Sigmoid colon (tissue), 7 donors: ENCODE results near the gene NOVA1. TPM values are rescaled to one million over a fixed set of nuclear protein-coding genes. Genes with fewer than 3 reads are reported as not detected.

Experiments used
- DNase-seq: peaks from one replicate; pipeline ENCODE4 v3.0.0-alpha.2; 2019
- H3K27ac ChIP-seq, 4 donors: fragments of 200-600 bp; sonication (generic); one replicate each; pipeline ENCODE4 v1.5.1; 2016 to 2019; ENCODE audit warnings: mild to moderate bottlenecking in 1 of 4
- H3K27me3 ChIP-seq, 3 donors: fragments of 200-600 bp; sonication (generic); one replicate each; pipeline ENCODE4 v1.5.1; 2019; ENCODE audit warnings: mild to moderate bottlenecking in 1 of 3
- H3K36me3 ChIP-seq, 4 donors: fragments of 200-600 bp; sonication (generic); one replicate each; pipeline ENCODE4 v1.5.1; 2016 to 2019
- H3K4me1 ChIP-seq, 4 donors: fragments of 200-600 bp; sonication (generic); one replicate each; pipeline ENCODE4 v1.5.1; 2017 to 2019
- H3K4me3 ChIP-seq, 4 donors: fragments of 200-600 bp; sonication (generic); one replicate each; pipeline ENCODE4 v1.5.1; 2017 to 2019; ENCODE audit warnings: mild to moderate bottlenecking in 2 of 4, moderate library complexity in 1 of 4
- H3K9me3 ChIP-seq, 4 donors: fragments of 200-600 bp in 3 of 4; sonication (generic) in 3 of 4; one replicate each; pipeline versions ENCODE4 v1.5.1 to v1.6.1; 2013 to 2019
- EP300 ChIP-seq, 4 donors: sonication (generic); formaldehyde crosslinking; IDR thresholded peaks; one replicate each; pipeline ENCODE4 v1.6.1; 2017; ENCODE audit warnings: antibody characterized with exemption in 4 of 4
- POLR2A ChIP-seq, 2 donors: fragments of 450-650 bp; IDR thresholded peaks; one replicate each; pipeline ENCODE4 v1.6.1; 2016; ENCODE audit warnings: antibody characterized with exemption in 2 of 2, mild to moderate bottlenecking in 2 of 2, moderate library complexity in 2 of 2
- POLR2AphosphoS5 ChIP-seq, 4 donors: sonication (generic); formaldehyde crosslinking; IDR thresholded peaks; one replicate each; pipeline ENCODE4 v1.6.1; 2017; ENCODE audit warnings: antibody characterized with exemption in 4 of 4
- WGBS, 2 donors: extraction: QIAGEN DNeasy Blood & Tissue Kit; methylation state at CpG; one replicate each; pipeline ENCODE4 v1.1.7; 2013; 5-methylcytosine and 5-hydroxymethylcytosine counted together
- intact Hi-C: fragments of 100-400 bp; cut with DNase I; formaldehyde crosslinking; loops from one replicate; pipeline ENCODE4 v1.15.1; 2023
- polyA plus RNA-seq, 3 donors: library from polyadenylated mRNA; stranded (reverse); fragments of 200-250 nt; gene quantifications; one replicate each; pipeline ENCODE4 v1.2.3, GENCODE V29; 2013
- total RNA-seq, 4 donors: library from RNA; depleted of rRNA; stranded (reverse); fragments of >200 nt; gene quantifications; one replicate each; pipeline ENCODE4 v1.1.0, GENCODE V29; 2016
- TF ChIP-seq, protein P1 (sequence below), 4 experiments: fragments of 450-650 bp in 3 of 4; fragments of 200-600 bp in 1 of 4; IDR thresholded peaks; one replicate each; pipeline ENCODE4 v1.5.1; 2016 to 2019; ENCODE audit warnings: antibody characterized with exemption in 4 of 4, mild to moderate bottlenecking in 3 of 4, moderate library complexity in 2 of 4
- donor health status: healthy with polysubstance abuse.
- donor health status: Bipolar disorder and iron deficiency.
- donor health status: healthy.

The NOVA1 gene
- total and polyA plus RNA-seq, 7 donors: 0.69 to 32.4 (median 8.7) TPM

DNA sequence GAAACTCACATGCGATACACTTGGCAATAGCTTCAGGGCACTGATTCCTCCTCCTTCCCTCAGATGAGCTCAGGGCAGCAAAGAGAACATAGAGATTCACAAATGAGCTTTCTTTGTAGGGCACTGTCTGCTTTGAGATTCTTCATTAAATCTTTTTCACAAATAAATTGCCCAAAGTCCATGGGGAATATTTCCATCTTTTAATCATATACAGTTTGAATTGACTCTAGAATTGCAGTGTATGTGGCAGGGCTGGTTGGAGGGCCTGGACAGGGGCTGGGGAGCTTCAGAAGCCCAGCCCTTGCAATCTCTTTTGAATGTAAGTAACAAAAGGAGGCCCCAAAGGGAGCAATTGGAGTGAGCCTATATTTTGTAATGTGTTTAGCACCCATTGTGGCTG lies 197.5 kb downstream of the NOVA1 start:
- no peak for DNase-seq
- H3K27ac ChIP-seq: no peak overlapping the region
- WGBS, 2 donors: 84 to 90% methylated on average over 1 of the region's 1 CpG

DNA sequence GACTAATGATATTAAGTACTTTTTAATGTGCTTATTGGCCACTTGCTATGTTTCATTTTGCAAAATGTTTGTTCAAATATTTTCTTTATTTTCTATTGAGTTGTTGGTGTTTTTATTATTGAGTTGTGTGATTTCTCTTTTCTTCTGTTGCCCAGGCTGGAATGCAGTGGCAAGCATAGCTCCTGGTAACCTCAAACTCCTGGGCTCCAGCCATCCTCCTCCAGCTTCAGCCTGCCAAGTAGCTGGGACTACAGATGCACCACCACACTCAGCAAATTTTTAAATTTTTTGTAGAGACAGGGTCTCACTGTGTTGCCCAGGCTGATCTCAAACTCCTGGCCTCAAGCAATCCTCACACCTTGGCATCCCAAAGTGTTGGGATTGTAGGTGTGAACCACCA lies 199.2 kb downstream of the NOVA1 start:
- Histone ChIP-seq H3K9me3 (no peaks in the 10 kb centered on the region), H3K4me3 (no peak overlapping the region), H3K27ac (no peak overlapping the region), H3K4me1 (peaks cover 0 to 24% (median 19%) of the 10 kb centered on the region in 4 donors), H3K36me3 (no peaks in the 10 kb centered on the region), H3K27me3 (no peaks in the 10 kb centered on the region)
- TF ChIP-seq POLR2A (IDR thresholded peaks at IDR 0.05) (no peak), POLR2AphosphoS5 (IDR thresholded peaks at IDR 0.05) (no peak), EP300 (IDR thresholded peaks at IDR 0.05) (no peak)
- TF ChIP-seq, protein P1, sequence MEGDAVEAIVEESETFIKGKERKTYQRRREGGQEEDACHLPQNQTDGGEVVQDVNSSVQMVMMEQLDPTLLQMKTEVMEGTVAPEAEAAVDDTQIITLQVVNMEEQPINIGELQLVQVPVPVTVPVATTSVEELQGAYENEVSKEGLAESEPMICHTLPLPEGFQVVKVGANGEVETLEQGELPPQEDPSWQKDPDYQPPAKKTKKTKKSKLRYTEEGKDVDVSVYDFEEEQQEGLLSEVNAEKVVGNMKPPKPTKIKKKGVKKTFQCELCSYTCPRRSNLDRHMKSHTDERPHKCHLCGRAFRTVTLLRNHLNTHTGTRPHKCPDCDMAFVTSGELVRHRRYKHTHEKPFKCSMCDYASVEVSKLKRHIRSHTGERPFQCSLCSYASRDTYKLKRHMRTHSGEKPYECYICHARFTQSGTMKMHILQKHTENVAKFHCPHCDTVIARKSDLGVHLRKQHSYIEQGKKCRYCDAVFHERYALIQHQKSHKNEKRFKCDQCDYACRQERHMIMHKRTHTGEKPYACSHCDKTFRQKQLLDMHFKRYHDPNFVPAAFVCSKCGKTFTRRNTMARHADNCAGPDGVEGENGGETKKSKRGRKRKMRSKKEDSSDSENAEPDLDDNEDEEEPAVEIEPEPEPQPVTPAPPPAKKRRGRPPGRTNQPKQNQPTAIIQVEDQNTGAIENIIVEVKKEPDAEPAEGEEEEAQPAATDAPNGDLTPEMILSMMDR (IDR thresholded peaks at IDR 0.05): no peak
- no peak for DNase-seq
- intact Hi-C loops: no loop called here

More for the DNA sequence above, 197.5 kb downstream of the NOVA1 start:
- Histone ChIP-seq H3K4me3 (no peak overlapping the region), H3K27me3 (no peaks in the 10 kb centered on the region), H3K36me3 (no peaks in the 10 kb centered on the region), H3K4me1 (peaks cover 0 to 8% (median 5%) of the 10 kb centered on the region in 4 donors), H3K9me3 (no peaks in the 10 kb centered on the region)
- intact Hi-C loops: no loop called here
- TF ChIP-seq POLR2A (IDR thresholded peaks at IDR 0.05) (no peak), EP300 (IDR thresholded peaks at IDR 0.05) (no peak), POLR2AphosphoS5 (IDR thresholded peaks at IDR 0.05) (no peak)
- TF ChIP-seq, protein P1 (IDR thresholded peaks at IDR 0.05): no peak
